ENCODE measurements around the gene CAMTA1.

DNA sequence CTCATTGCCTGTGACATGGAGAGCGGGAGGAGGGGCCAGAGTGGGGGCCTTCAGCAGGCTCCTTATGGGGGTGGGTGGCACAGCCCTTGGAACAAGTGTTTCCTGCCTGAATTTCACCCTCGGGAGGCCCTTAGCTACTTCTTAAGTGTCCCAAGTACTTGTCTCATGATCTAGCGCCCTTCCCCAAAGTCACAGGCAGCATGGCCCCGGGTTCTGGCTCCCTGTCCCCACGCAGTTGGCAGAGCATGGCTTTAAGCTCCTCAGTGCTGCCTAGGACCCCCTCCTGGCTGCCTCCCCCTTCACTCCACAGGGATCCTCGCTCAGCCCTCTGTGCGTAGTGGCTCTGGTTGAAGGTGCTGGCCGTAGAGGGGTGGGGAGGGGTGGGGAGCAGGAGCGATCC lies 197.2 kb downstream of the CAMTA1 start:
- TF ChIP-seq, protein P1, sequence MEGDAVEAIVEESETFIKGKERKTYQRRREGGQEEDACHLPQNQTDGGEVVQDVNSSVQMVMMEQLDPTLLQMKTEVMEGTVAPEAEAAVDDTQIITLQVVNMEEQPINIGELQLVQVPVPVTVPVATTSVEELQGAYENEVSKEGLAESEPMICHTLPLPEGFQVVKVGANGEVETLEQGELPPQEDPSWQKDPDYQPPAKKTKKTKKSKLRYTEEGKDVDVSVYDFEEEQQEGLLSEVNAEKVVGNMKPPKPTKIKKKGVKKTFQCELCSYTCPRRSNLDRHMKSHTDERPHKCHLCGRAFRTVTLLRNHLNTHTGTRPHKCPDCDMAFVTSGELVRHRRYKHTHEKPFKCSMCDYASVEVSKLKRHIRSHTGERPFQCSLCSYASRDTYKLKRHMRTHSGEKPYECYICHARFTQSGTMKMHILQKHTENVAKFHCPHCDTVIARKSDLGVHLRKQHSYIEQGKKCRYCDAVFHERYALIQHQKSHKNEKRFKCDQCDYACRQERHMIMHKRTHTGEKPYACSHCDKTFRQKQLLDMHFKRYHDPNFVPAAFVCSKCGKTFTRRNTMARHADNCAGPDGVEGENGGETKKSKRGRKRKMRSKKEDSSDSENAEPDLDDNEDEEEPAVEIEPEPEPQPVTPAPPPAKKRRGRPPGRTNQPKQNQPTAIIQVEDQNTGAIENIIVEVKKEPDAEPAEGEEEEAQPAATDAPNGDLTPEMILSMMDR (IDR thresholded peaks at IDR 0.05; ENCODE audit: poor library complexity, severe bottlenecking), result no peak
- no peak for TF ChIP-seq POLR2AphosphoS5 (IDR thresholded peaks at IDR 0.05)
- no peak for TF ChIP-seq SMC3 (conservative IDR thresholded peaks at IDR 0.05; ENCODE audit: poor library complexity)
- TF ChIP-seq, protein P2, sequence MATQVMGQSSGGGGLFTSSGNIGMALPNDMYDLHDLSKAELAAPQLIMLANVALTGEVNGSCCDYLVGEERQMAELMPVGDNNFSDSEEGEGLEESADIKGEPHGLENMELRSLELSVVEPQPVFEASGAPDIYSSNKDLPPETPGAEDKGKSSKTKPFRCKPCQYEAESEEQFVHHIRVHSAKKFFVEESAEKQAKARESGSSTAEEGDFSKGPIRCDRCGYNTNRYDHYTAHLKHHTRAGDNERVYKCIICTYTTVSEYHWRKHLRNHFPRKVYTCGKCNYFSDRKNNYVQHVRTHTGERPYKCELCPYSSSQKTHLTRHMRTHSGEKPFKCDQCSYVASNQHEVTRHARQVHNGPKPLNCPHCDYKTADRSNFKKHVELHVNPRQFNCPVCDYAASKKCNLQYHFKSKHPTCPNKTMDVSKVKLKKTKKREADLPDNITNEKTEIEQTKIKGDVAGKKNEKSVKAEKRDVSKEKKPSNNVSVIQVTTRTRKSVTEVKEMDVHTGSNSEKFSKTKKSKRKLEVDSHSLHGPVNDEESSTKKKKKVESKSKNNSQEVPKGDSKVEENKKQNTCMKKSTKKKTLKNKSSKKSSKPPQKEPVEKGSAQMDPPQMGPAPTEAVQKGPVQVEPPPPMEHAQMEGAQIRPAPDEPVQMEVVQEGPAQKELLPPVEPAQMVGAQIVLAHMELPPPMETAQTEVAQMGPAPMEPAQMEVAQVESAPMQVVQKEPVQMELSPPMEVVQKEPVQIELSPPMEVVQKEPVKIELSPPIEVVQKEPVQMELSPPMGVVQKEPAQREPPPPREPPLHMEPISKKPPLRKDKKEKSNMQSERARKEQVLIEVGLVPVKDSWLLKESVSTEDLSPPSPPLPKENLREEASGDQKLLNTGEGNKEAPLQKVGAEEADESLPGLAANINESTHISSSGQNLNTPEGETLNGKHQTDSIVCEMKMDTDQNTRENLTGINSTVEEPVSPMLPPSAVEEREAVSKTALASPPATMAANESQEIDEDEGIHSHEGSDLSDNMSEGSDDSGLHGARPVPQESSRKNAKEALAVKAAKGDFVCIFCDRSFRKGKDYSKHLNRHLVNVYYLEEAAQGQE (IDR thresholded peaks at IDR 0.05; ENCODE audit: borderline replicate concordance), result no peak
- TF ChIP-seq EZH2 (IDR thresholded peaks at IDR 0.05; ENCODE audit: borderline replicate concordance, insufficient read depth, low read length, poor library complexity, severe bottlenecking), result no peak

Data from neural cell (in vitro differentiated cells).